GM21526 (cell line): ENCODE measurements around the gene NR1D1.

Source experiments
- ATAC-seq: cut with Tn5 transposase; IDR thresholded peaks from one replicate; pipeline ENCODE4 v1.9.1; 2021; ENCODE audit warnings: moderate library complexity; ENCODE audit not compliant: unreplicated experiment, low FRiP score

NR1D1 gene

DNA sequence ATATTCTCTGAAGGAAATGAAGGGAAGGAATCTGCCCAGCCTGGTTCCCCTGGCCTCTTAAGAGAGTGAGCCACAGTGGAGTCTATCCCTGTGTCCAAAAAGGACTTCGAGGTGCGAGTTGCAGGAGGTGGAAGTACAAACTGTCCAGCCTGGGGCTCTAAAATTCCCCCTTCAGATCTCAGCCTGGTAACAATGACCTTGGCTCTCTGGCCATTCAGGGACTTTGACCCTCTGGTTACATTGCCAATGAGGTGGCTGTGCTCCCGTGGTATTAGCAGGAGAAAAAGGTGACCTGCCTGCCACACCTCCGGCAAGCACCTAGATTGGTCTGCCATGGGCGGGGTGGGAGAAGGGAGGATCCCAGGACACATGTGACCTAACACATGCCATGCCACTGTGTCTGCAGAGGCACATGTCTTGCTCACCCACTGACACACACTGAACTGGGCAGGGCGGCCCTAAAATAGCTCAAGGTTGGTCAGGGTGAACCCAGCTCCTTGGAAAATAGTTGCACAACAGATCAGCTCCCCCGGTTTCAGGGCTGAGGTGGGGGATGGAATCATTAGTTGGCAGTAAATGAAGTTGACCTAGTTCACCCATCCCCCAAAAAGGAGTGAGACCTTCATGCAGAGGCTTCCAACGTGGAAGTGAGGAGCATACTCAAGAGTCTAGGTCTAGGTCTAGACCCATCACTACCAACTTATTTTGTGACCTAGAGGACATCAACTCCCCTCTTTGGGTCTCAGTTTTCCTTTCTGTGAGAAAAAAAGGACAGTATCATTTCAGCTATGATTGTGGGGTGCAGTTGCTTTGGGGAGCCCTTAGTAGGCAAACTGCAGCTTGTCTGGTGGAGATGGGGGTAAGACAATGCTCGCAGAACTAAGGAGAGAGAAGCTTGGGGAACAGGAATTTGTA is 2.2 kb downstream of the NR1D1 start:
- ATAC-seq: no peak

DNA sequence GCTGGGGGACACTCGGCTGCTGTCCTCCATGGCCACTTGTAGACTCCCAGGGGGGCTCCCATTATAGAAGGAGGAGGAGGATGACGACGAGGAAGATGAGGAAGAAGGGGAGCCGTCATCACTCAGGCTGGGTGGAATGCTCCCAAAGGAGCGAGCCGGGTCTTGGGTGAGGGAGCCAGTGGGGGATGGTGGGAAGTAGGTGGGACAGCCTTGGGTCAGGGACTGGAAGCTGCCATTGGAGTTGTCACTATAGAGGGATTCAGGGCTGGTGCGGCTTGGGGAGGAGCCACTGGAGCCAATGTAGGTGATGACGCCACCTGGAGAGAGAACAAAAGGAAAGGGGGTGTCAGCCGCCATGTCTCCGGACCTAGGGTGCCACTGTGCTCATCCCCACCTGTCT is 3.3 kb downstream of the NR1D1 start:
- no peak for ATAC-seq

DNA sequence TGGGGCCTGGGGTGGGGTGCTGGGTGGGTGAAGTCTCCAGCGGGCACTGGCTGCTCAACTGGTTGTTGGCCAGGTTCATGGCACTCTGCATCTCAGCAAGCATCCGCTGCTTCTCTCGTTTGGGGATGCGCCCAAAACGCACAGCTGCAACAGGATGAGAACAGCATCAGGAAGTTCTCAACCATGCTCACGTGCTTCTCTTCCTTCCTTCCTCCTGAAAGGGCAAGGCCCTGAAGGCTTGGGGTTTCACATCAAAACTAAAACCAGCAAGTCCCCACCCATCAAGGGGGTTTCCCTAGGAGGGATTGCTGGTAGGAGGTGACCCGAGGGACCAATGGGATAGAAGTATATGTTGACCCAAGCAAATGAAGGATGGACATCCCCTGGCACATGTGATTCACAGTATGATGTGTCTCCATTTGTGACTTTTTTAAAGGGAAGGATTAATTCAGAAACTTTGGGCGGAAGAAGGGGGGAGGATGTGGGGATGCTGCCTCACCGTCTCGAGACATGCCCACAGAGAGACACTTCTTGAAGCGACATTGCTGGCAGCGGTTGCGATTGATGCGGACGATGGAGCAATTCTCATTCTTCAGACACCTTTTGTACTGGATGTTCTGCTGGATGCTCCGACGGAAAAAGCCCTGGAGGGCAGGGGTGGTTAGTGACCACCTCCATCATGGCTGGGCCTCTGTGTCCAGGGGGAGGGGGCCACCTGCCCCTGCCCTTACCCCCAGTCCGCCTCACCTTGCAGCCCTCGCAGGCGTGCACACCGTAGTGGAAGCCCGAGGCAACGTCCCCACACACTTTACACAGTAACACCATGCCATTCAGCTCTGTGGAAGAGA is 4.2 kb downstream of the NR1D1 start:
- peak; percentile 43 for ATAC-seq

DNA sequence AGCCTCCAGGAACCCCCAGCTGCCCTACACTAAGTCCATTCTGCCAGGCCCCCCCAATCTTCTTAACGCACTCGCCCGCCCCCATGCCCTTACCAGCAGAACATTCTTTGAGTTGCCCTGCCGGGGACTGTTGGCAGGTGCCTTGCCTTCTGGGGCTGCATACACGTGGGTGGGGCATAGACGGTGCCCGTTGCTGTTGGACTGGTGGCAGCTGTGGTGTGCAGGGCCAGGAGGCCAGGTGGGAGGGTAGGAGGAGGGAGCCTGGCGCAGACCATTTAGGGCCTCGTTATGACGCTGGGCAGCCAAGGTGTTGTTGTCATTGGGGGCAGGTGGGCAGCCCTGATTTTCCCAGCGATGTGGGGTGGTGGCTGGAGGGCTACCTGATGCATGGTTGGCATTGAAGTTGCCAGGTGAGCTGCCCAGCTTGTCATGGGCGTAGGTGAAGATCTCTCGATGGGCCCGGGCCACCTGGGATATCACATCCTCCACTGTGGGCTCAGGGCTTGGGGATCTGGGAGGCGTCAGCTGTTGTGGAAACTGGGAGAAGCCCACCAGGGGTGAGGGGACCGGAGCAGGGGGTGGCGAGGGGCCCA is 4.9 kb downstream of the NR1D1 start:
- no peak for ATAC-seq

DNA sequence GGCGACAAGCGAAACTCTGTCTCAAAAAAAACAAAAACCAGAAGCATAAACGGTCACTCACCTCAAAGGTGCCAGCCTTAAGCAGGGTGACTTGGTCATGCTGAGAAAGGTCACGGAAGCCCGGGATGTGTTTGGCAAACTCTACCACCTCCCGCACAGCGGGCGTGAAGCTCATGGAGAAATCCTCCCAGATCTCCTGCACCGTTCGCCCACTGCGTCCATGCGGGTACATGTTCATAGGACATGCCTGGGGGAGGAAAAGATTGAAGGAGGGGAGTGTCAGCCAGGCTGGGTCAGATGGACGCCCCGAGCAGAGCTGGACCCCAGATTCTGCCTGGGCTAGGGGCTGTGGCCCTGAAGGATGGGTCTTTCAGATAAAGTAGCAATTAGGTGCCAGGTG is 5.5 kb downstream of the NR1D1 start:
- ATAC-seq: no peak

DNA sequence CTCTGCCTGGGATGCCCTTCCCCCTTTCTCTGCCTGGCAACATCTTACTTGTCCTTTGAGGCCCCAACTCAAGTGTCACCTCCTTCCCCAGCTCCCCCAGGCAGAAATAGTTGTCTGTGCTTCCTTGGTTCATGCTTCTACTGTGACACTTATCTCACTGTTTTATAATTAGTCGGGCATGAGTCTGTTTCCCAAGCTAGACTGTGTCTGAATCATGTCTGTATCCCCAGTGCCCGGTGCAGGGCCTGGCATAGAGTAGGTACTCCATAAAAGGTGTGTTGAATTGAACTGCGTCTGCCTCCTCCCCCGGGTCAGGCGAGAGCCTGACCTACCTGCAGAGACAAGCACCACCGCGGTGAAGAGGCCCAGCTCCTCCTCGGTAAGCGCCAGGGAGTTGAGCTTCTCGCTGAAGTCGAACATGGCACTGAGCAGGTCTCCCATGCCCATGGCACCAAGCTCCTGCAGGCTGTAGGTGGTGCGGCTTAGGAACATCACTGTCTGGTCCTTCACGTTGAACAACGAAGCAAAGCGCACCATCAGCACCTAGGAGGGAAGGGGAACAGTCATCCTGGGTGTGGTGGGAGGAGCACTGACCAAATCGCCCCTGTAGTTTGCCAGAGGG is 6.7 kb downstream of the NR1D1 start:
- no peak for ATAC-seq

- ATAC-seq: no peak
These were observed 7.3 kb downstream of the NR1D1 start for GRCh38 chr17:40093005-40093579.

- ATAC-seq: no peak
These were observed 7.8 kb downstream of the NR1D1 start for GRCh38 chr17:40092581-40092980.

GRCh38 chr17:40091691-40092397 is 8.5 kb downstream of the NR1D1 start:
- no peak for ATAC-seq

DNA sequence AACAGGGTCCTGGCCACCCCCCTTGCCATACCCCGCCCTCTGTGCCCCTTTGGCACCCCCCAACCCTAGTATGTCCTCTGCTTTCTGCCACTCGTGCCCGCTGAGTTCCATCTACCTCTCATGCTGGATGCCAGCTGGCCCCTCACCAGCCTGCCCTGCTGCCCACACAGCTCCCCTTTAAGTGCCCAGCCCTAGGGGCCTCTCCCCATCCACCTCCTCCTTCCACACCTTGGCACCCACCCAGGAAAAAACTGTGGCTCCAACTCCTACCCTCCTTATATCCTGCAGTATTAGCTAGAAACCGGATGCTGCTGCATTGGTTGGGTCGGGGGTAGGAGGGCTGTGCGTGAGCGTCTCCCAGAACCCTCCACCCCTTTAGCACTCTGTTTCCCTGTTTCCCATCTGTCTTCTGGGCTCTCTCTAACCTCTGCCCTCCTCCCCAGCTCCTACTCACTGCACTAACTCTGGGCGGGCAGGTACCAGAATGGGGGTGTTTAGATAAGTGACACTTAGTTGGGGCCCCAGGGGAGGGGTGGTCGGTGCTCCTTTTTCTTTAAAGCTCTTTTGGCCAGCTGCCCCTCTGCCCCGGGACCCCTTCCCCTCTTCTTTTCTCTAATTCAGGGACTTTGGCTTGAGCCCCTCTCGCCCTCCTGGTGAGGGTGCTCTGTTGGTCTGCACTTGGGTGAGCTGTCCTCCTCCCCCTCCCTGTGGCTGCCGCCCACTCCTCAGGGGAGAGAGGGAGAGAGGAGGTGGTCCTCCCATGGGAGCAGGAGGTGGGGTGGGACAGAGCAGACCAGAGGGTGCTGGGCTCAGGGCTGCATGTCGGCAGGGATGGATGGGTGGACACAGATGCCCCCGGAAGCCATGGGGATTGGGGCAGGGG is 9.9 kb downstream of the NR1D1 start:
- no peak for ATAC-seq

- no peak for ATAC-seq
These were observed 11.1 kb downstream of the NR1D1 start for GRCh38 chr17:40089077-40089895.

DNA sequence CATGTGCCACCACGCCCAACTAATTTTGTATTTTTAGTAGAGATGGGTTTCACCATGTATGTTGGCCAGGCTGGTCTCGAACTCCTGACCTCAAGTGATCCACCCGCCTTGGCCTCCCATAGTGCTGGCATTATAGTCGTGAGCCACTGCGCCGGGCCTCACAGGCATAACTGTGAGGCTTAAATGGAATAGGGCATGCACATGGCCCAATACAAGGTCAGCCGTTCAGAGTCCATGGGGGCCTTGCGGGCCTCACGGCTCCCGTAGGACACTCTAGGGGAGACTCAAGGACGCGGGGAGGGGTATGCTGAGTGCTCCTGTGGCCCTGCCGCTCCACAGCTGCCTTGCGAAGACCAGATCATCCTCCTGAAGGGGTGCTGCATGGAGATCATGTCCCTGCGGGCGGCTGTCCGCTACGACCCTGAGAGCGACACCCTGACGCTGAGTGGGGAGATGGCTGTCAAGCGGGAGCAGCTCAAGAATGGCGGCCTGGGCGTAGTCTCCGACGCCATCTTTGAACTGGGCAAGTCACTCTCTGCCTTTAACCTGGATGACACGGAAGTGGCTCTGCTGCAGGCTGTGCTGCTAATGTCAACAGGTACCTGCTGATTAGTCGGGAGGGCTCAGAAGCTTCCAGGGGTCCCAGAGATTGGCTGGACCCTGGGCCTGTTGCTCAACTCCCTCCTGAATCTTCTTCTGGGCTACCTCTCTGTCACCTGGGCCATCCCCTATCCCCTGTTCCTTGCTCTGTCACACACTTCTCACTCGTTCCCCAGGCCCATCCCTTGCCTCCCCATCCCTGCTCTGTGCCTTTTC is 12.3 kb downstream of the NR1D1 start:
- no peak for ATAC-seq

- ATAC-seq: no peak
These were observed 13.2 kb downstream of the NR1D1 start for GRCh38 chr17:40087049-40087794.

DNA sequence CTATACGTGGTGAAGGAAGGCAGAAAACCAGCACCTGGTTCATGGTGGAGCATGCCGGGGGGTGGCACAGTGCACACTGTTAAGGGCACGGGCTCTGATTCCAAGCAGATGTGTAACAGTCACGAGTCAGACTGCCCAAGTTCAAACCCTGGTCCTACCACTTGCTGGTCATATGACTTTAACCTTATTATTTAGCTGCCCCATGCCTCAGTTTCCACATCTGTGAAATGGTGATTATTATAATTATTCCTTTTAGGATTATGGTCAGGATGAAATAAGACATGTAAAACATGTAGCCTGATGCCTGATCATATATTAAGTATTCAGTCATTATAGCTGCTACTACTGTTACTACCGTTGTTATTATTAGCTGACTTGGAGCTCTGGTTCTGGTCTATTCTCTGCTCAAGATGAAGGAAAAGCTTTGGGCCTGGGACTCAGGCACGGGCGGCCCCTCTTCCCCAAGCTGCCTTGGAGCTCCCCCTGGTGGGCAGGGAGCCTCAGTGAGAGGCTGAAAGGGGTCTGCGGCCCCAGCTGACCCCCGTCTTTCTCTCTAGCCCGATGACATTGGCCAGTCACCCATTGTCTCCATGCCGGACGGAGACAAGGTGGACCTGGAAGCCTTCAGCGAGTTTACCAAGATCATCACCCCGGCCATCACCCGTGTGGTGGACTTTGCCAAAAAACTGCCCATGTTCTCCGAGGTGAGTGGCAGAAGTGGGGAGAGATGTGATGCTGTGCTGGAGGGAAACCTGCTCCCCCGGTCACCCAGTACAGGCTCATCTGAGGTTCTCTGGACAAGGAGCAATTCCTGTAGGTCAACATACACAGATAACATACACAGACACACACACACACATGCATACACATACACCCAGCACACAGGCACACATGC is 14.0 kb downstream of the NR1D1 start:
- ATAC-seq: no peak

GRCh38 chr17:40084477-40084876 is 15.9 kb downstream of the NR1D1 start:
- no peak for ATAC-seq
